Measurements from ENCODE around the gene STK39. TPM values are rescaled to one million over a fixed set of nuclear protein-coding genes. Genes with fewer than 3 reads are reported as not detected.

Gene STK39
- total RNA-seq, 1 experiment from 2014 or later = 2.9 TPM

DNA sequence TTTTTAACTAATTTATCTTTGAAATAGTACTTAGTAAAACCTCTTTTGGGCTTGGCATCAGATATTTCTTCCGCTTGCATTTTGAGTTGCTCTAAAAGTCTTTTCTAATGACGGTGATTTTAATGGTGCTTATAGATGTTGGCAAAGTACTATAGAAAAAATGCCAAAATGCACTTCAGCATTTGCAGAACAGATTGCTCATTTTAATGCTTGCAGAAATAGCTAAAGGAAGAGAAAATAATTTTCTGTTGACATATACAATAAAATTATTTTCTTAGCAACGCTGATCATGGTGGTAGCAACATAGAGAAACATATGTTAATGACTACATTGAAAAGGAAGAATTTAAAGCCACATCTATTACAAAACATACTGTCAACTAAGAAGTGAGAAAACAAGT is 170.7 kb downstream of the STK39 start:
- TF ChIP-seq, protein P1, sequence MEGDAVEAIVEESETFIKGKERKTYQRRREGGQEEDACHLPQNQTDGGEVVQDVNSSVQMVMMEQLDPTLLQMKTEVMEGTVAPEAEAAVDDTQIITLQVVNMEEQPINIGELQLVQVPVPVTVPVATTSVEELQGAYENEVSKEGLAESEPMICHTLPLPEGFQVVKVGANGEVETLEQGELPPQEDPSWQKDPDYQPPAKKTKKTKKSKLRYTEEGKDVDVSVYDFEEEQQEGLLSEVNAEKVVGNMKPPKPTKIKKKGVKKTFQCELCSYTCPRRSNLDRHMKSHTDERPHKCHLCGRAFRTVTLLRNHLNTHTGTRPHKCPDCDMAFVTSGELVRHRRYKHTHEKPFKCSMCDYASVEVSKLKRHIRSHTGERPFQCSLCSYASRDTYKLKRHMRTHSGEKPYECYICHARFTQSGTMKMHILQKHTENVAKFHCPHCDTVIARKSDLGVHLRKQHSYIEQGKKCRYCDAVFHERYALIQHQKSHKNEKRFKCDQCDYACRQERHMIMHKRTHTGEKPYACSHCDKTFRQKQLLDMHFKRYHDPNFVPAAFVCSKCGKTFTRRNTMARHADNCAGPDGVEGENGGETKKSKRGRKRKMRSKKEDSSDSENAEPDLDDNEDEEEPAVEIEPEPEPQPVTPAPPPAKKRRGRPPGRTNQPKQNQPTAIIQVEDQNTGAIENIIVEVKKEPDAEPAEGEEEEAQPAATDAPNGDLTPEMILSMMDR (IDR thresholded peaks at IDR 0.05; ENCODE audit: insufficient read depth in 1 of 2, low read depth in 1 of 2, low read length in 1 of 2, severe bottlenecking in 1 of 2, unreplicated experiment in 1 of 2) = no peak
- no peaks in the 10 kb centered on the region for H3K36me3 Mint-ChIP-seq (ENCODE audit: insufficient read depth, unreplicated experiment)
- intact Hi-C loops (cut with micrococcal nuclease; ENCODE audit: unreplicated experiment) = no loop called here
- no peak for DNase-seq
- no peak overlapping the region for H3K27ac Mint-ChIP-seq (ENCODE audit: unreplicated experiment)
- peaks cover 3% of the 10 kb centered on the region for H3K27me3 Mint-ChIP-seq (ENCODE audit: insufficient read depth, unreplicated experiment)
- Histone ChIP-seq H3K36me3 (ENCODE audit: control insufficient read depth, insufficient read depth, low read length) (no peaks in the 10 kb centered on the region), H3K9me3 (no peaks in the 10 kb centered on the region; the same call in 1 of the 2 replicates), H3K4me3 (ENCODE audit: low read depth, low read length) (no peak overlapping the region), H3K27me3 (replicated peaks; ENCODE audit: control insufficient read depth, insufficient read depth, low read length) (no peaks in the 10 kb centered on the region), H3K4me1 (no peaks in the 10 kb centered on the region)
- H3K9me3 Mint-ChIP-seq (ENCODE audit: unreplicated experiment) = no peaks in the 10 kb centered on the region
- BruUV-seq (replicated peaks) = no TSS peak
- no peak overlapping the region for H3K4me3 Mint-ChIP-seq (ENCODE audit: unreplicated experiment)
- CTCF ChIA-PET = no interaction called here
- no peaks in the 10 kb centered on the region for H3K4me1 Mint-ChIP-seq (ENCODE audit: low read depth, unreplicated experiment)
- POLR2A ChIA-PET = no interaction called here

DNA sequence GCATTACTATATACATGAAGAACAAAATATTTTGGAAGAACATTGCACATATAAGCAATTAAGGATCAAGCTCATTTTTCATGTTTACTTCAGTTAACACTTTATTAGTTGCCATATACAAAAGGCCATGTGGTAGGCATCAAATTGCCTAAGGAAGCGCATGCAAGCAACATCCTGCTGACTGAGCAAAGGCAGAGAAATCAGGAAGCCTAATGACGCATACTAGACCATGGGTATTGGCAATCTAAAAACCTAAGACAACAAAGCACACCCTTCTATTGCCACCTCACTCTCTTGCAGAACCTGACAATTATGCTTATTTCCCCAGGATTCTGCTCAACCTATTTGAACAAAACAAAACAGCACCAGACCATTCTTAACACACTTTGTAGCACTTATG is 171.9 kb downstream of the STK39 start:
- no peaks in the 10 kb centered on the region; the same call in 1 of the 2 replicates for H3K9me3 ChIP-seq
- no peaks in the 10 kb centered on the region for H3K4me1 ChIP-seq
- Mint-ChIP-seq H3K36me3 (ENCODE audit: insufficient read depth, unreplicated experiment) (no peaks in the 10 kb centered on the region), H3K4me3 (ENCODE audit: unreplicated experiment) (no peak overlapping the region), H3K27me3 (ENCODE audit: insufficient read depth, unreplicated experiment) (peaks cover 3% of the 10 kb centered on the region), H3K9me3 (ENCODE audit: unreplicated experiment) (no peaks in the 10 kb centered on the region), H3K27ac (ENCODE audit: unreplicated experiment) (no peak overlapping the region), H3K4me1 (ENCODE audit: low read depth, unreplicated experiment) (no peaks in the 10 kb centered on the region)
- intact Hi-C loops (cut with micrococcal nuclease; ENCODE audit: unreplicated experiment) = no loop called here
- ChIA-PET CTCF (no interaction called here), POLR2A (no interaction called here)
- DNase-seq = no peak
- BruUV-seq (replicated peaks) = no TSS peak
- H3K4me3 ChIP-seq (ENCODE audit: low read depth, low read length) = no peak overlapping the region
- no peaks in the 10 kb centered on the region for H3K36me3 ChIP-seq (ENCODE audit: control insufficient read depth, insufficient read depth, low read length)
- H3K27me3 ChIP-seq (replicated peaks; ENCODE audit: control insufficient read depth, insufficient read depth, low read length) = no peaks in the 10 kb centered on the region
- TF ChIP-seq, protein P1 (IDR thresholded peaks at IDR 0.05; ENCODE audit: insufficient read depth in 1 of 2, low read depth in 1 of 2, low read length in 1 of 2, severe bottlenecking in 1 of 2, unreplicated experiment in 1 of 2) = no peak

DNA sequence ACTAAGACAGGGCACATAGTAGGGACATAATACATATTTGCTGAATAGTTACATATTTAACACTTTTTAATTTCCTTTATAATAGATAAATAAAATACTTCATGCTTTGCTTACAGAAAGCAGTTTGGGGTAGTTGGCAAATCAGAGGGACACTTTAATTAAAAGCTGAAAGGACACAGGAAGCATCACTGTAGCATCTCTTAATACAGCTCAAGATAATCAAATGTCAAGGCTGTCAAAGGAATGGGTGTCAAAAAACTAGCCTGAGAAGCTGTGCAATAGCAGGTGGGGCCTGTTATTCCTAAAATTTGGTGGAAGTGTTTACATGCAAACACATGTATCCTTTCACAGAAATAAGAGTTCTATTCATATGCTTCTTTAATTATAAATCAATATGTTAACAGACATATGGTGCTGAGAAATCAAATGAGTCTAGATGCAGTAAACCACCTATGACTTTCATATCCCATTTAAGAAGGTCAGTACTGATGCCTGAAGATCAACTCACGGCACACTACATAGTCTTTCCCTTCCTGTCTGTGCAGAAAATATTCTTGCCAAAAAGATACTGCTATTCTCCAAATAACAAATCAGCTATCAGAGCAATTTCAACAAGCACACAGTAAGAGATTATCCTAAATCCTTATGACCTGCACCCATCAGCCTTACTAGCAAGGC is 174.6 kb downstream of the STK39 start:
- no peak for DNase-seq
- H3K36me3 Mint-ChIP-seq (ENCODE audit: insufficient read depth, unreplicated experiment) = no peaks in the 10 kb centered on the region
- POLR2A ChIA-PET = no interaction called here
- no peak overlapping the region for H3K4me3 Mint-ChIP-seq (ENCODE audit: unreplicated experiment)
- no peaks in the 10 kb centered on the region for H3K36me3 ChIP-seq (ENCODE audit: control insufficient read depth, insufficient read depth, low read length)
- no peak overlapping the region for H3K4me3 ChIP-seq (ENCODE audit: low read depth, low read length)
- no peaks in the 10 kb centered on the region for H3K9me3 Mint-ChIP-seq (ENCODE audit: unreplicated experiment)
- H3K9me3 ChIP-seq = no peaks in the 10 kb centered on the region; the same call in 1 of the 2 replicates
- H3K4me1 ChIP-seq = no peaks in the 10 kb centered on the region
- H3K27me3 Mint-ChIP-seq (ENCODE audit: insufficient read depth, unreplicated experiment) = no peaks in the 10 kb centered on the region
- H3K27ac Mint-ChIP-seq (ENCODE audit: unreplicated experiment) = no peak overlapping the region
- intact Hi-C loops (cut with micrococcal nuclease; ENCODE audit: unreplicated experiment) = no loop called here
- TF ChIP-seq, protein P1 (IDR thresholded peaks at IDR 0.05; ENCODE audit: insufficient read depth in 1 of 2, low read depth in 1 of 2, low read length in 1 of 2, severe bottlenecking in 1 of 2, unreplicated experiment in 1 of 2) = no peak
- no peaks in the 10 kb centered on the region for H3K27me3 ChIP-seq (replicated peaks; ENCODE audit: control insufficient read depth, insufficient read depth, low read length)
- H3K4me1 Mint-ChIP-seq (ENCODE audit: low read depth, unreplicated experiment) = no peaks in the 10 kb centered on the region
- CTCF ChIA-PET = no interaction called here
- no TSS peak for BruUV-seq (replicated peaks)

Data from Caco-2 (cell line).